ENCODE results near the gene GGT1.

DNA sequence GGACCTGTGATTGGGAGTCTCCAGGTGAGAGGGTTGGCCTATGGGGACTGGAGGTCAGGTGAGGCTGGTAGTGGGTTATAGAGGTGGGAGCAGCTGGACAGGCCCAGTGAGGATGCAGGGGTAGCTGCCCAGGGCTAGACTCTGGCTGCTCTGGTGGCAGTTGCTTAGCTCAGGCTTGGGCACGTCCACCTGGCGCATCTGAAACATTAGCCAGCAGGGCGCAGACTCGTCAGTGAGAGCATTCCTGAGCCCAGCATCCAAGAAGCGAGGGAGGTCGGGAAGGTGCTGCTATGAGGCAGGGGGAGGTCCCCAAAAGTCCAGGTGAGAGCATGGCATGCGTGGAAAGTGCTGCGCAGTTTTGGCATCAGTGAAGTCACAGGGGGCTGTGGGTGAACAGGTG is 3.5 kb upstream of the GGT1 start:
- TF ChIP-seq, protein P1, sequence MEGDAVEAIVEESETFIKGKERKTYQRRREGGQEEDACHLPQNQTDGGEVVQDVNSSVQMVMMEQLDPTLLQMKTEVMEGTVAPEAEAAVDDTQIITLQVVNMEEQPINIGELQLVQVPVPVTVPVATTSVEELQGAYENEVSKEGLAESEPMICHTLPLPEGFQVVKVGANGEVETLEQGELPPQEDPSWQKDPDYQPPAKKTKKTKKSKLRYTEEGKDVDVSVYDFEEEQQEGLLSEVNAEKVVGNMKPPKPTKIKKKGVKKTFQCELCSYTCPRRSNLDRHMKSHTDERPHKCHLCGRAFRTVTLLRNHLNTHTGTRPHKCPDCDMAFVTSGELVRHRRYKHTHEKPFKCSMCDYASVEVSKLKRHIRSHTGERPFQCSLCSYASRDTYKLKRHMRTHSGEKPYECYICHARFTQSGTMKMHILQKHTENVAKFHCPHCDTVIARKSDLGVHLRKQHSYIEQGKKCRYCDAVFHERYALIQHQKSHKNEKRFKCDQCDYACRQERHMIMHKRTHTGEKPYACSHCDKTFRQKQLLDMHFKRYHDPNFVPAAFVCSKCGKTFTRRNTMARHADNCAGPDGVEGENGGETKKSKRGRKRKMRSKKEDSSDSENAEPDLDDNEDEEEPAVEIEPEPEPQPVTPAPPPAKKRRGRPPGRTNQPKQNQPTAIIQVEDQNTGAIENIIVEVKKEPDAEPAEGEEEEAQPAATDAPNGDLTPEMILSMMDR (conservative IDR thresholded peaks at IDR 0.05; ENCODE audit: low read length): no peak
- TF ChIP-seq EZH2phosphoT487 (IDR thresholded peaks at IDR 0.05; ENCODE audit: borderline replicate concordance, low read depth, low read length): no peak
